ENCODE measurements around the gene HOXA13. TPM values are rescaled to one million over a fixed set of nuclear protein-coding genes. Genes with fewer than 3 reads are reported as not detected.

The HOXA13 gene
- total RNA-seq, 2 donors from 2014 or later: not detected

DNA sequence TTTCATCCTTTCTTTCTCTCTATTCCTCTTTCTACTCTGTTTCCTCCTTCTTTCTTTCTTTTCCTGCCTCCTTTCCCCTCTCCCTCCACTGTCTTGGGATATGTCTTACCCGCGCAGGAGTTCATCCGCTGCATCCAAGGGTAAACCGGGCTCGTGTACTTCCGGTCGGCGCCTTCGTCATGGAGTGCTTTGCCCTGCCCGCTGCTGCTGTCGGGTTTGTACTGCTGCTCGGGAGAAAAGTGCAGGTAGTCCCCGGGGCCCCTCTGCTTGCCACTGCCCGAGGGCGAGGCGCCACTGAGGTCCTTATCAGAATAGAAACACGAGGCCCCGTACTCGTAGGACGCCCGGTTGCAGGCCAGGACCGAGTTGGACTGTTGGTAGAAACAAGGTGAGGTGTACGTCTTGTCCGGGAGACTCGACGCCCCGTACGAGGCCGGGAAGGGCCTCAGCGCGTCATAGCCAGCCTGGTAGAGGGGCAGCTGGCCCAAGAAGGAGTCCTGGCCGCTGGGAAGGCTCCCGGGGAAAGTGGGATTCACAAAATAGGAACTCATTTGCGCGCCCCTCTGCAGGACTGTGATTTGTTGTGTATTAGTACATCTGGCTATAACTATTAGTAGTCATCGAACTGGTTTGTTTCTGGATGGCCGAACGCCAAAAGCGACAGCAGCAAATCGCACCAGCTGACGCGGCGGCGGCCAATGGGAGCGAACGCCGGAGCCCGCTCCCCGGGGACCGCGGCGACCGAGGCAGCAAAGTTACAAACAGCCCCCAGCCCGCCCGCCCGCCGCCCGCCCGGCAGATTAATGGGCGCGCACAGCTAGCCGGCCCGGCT lies 52.5 kb downstream of the HOXA13 start, which contains the start of gene HOXA6:
TSS of gene HOXA6 (minus strand) at position 576 of the 832 bp plus-strand sequence. CDS start at position 551, 25 bp downstream.
- peaks cover 52 to 95% of the 10 kb centered on the region in 2 donors for H3K27me3 ChIP-seq
- no peak within 1 kb of the TSS for H3K27ac ChIP-seq
- H3K4me1 ChIP-seq: peaks cover 0 to 69% of the 10 kb centered on the region in 2 donors
- peak within 1 kb of the TSS in 1 of 2 donors; percentile 34 for H3K4me3 ChIP-seq
- TF ChIP-seq, protein P1, sequence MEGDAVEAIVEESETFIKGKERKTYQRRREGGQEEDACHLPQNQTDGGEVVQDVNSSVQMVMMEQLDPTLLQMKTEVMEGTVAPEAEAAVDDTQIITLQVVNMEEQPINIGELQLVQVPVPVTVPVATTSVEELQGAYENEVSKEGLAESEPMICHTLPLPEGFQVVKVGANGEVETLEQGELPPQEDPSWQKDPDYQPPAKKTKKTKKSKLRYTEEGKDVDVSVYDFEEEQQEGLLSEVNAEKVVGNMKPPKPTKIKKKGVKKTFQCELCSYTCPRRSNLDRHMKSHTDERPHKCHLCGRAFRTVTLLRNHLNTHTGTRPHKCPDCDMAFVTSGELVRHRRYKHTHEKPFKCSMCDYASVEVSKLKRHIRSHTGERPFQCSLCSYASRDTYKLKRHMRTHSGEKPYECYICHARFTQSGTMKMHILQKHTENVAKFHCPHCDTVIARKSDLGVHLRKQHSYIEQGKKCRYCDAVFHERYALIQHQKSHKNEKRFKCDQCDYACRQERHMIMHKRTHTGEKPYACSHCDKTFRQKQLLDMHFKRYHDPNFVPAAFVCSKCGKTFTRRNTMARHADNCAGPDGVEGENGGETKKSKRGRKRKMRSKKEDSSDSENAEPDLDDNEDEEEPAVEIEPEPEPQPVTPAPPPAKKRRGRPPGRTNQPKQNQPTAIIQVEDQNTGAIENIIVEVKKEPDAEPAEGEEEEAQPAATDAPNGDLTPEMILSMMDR (IDR thresholded peaks at IDR 0.05): no peak
- no peaks in the 10 kb centered on the region for H3K36me3 ChIP-seq
- no peaks in the 10 kb centered on the region for H3K9me3 ChIP-seq
- no peak for DNase-seq (ENCODE audit: low spot score)

- TF ChIP-seq, protein P1 (IDR thresholded peaks at IDR 0.05): no peak
- Histone ChIP-seq H3K27me3 (peaks cover 53 to 95% of the 10 kb centered on the region in 2 donors), H3K4me3 (no peak overlapping the region), H3K27ac (no peak overlapping the region), H3K36me3 (no peaks in the 10 kb centered on the region), H3K9me3 (no peaks in the 10 kb centered on the region), H3K4me1 (peaks cover 0 to 66% of the 10 kb centered on the region in 2 donors)
- DNase-seq (ENCODE audit: low spot score): no peak
These were observed 53.2 kb downstream of the HOXA13 start for GRCh38 chr7:27146491-27147198.

GRCh38 chr7:27145914-27146412 lies 53.9 kb downstream of the HOXA13 start:
- Histone ChIP-seq H3K36me3 (no peaks in the 10 kb centered on the region), H3K9me3 (no peaks in the 10 kb centered on the region), H3K4me3 (no peak overlapping the region), H3K27me3 (peaks cover 53 to 91% of the 10 kb centered on the region in 2 donors), H3K27ac (no peak overlapping the region), H3K4me1 (peaks cover 0 to 59% of the 10 kb centered on the region in 2 donors)
- no peak for DNase-seq (ENCODE audit: low spot score)
- TF ChIP-seq, protein P1 (IDR thresholded peaks at IDR 0.05): no peak

GRCh38 chr7:27145165-27145913 lies 54.6 kb downstream of the HOXA13 start:
- H3K4me1 ChIP-seq: peaks cover 0 to 53% of the 10 kb centered on the region in 2 donors
- DNase-seq (ENCODE audit: low spot score): no peak
- H3K4me3 ChIP-seq: no peak overlapping the region
- no peaks in the 10 kb centered on the region for H3K9me3 ChIP-seq
- no peaks in the 10 kb centered on the region for H3K36me3 ChIP-seq
- no peak overlapping the region for H3K27ac ChIP-seq
- TF ChIP-seq, protein P1 (IDR thresholded peaks at IDR 0.05): no peak
- H3K27me3 ChIP-seq: peaks cover 53 to 90% of the 10 kb centered on the region in 2 donors

DNA sequence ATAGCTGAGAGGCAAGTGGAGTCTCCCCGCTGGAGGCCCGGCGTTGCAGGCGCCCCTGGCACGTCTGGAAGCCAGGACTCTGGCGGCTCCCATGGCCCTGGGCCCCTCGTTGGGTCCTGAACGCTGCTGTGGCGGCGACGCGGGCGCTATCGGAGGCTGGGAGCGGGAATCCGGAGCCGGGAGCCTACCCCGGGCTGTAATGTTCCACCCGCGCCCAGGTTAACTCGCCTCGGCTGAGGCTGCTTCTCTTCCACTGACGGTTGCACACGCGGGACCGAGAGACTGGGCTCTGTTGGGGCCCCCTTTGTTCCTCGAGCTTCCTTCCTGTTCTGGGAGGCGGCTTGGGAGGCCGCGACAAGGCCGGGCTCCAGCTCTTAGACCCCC lies 55.1 kb downstream of the HOXA13 start:
- Histone ChIP-seq H3K9me3 (no peaks in the 10 kb centered on the region), H3K27me3 (peaks cover 53 to 91% of the 10 kb centered on the region in 2 donors), H3K4me1 (peaks cover 0 to 52% of the 10 kb centered on the region in 2 donors), H3K4me3 (no peak overlapping the region), H3K36me3 (no peaks in the 10 kb centered on the region), H3K27ac (no peak overlapping the region)
- TF ChIP-seq, protein P1 (IDR thresholded peaks at IDR 0.05): no peak
- no peak for DNase-seq (ENCODE audit: low spot score)

All from right atrium auricular region (tissue), 2 donors.